NCI-H1436 (cell line): Measurements from ENCODE around the gene GMFB.

Experiments used
- DNase-seq: peaks from one replicate; lab custom pipeline; 2025; lab: John Stamatoyannopoulos, UW

The GMFB gene

GRCh38 chr14:54425068-54425467 is 63.7 kb downstream of the GMFB start:
- no peak for DNase-seq
